Activated CD4-positive, alpha-beta T cell treated with anti-CD3 and anti-CD28 coated beads, Interleukin-2, amount 10 ng/mL, durations not matched to agents 7 days and 5 days (primary cell): ENCODE data around the gene CAPN13. TPM values are rescaled to one million over a fixed set of nuclear protein-coding genes. Genes with fewer than 3 reads are reported as not detected.

Source experiments
- CTCF ChIA-PET: fragments of 350-600 bp; sonication (Branson Sonifier 250); formaldehyde crosslinking; loops from one replicate; lab custom pipeline; 2021; ENCODE audit warnings: antibody characterized with exemption; lab: Charles Lee
- POLR2A ChIA-PET: fragments of 350-600 bp; sonication (Branson Sonifier 250); formaldehyde crosslinking; loops from one replicate; lab custom pipeline; 2021; ENCODE audit warnings: antibody characterized with exemption; lab: Charles Lee
- DNase-seq: peaks from one replicate; pipeline ENCODE4 v3.0.0-alpha.2; 2020
- H3K27ac Mint-ChIP-seq: one replicate; pipeline ENCODE4 v1.8.0; 2021; ENCODE audit warnings: mild to moderate bottlenecking, moderate library complexity, mixed read lengths
- H3K27me3 Mint-ChIP-seq: one replicate; pipeline ENCODE4 v1.8.0; 2021; ENCODE audit warnings: mixed read lengths
- H3K36me3 Mint-ChIP-seq: one replicate; pipeline ENCODE4 v1.8.0; 2021; ENCODE audit warnings: low read depth, mixed read lengths
- H3K4me1 Mint-ChIP-seq: one replicate; pipeline ENCODE4 v1.8.0; 2021; ENCODE audit warnings: mixed read lengths
- H3K4me3 Mint-ChIP-seq: one replicate; pipeline ENCODE4 v1.8.0; 2021; ENCODE audit warnings: mild to moderate bottlenecking, moderate library complexity, mixed read lengths
- H3K9me3 Mint-ChIP-seq: one replicate; pipeline ENCODE4 v1.8.0; 2021; ENCODE audit warnings: mixed read lengths
- total RNA-seq, 2 experiments: library from RNA; stranded (reverse); gene quantifications; one replicate each; pipeline ENCODE4 v1.2.3, GENCODE V29; 2021

Gene CAPN13
- total RNA-seq, 2 experiments from 2014 or later = not detected

DNA sequence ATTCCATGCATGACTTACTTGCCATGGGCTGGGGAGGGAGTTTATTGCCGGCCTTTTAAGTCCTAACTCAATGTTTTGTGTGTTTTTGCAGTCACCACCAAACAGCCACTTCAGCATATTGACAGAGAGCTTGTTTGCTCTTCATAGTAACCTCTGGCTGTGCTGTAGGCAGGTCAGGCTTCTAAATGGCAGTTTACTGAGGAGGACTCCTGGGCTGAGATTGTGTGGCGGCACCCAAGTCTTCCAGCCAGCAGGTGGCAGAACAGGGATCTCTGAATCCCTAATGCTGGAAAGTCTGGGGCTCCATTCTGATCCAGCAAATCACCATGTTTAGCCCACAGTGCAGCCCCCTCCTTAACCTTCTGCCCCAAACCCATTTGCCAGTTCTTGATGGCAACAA, 121.2 kb downstream of the CAPN13 start:
- no peaks in the 10 kb centered on the region for H3K27me3 Mint-ChIP-seq
- POLR2A ChIA-PET = no interaction called here
- H3K4me3 Mint-ChIP-seq = no peak overlapping the region
- H3K9me3 Mint-ChIP-seq = no peaks in the 10 kb centered on the region
- DNase-seq = no peak
- no peaks in the 10 kb centered on the region for H3K36me3 Mint-ChIP-seq
- H3K4me1 Mint-ChIP-seq = no peaks in the 10 kb centered on the region
- CTCF ChIA-PET = interaction anchor here (0.7 to 3.4 kb wide), 4 partner anchors 10 to 521 kb away, joined by 3 to 19 read pairs (median 6); no protein-coding TSS in a partner anchor
- H3K27ac Mint-ChIP-seq = no peak overlapping the region

DNA sequence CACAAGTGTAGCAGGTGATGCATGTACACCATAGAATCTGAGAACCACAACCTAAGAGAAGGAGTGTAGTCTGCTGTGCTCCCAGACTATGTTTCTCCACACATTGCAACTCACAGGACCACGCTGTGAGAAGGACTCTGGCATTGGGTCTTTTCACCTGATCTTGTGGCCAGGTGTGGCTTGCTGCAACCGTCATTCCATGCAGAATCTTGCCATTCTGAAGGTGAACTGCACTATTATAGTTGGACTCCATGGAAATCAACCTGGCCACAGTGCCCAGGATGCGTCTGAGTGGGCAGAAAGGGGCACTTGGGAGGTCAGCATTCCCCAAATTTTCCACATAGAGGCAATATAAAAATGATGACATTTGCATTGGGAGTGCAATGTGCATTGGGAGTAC, 122.2 kb downstream of the CAPN13 start:
- Mint-ChIP-seq H3K9me3 (no peaks in the 10 kb centered on the region), H3K4me1 (no peaks in the 10 kb centered on the region), H3K36me3 (no peaks in the 10 kb centered on the region), H3K4me3 (no peak overlapping the region), H3K27ac (no peak overlapping the region), H3K27me3 (no peaks in the 10 kb centered on the region)
- ChIA-PET CTCF (interaction anchor here (3.4 kb wide), 1 partner anchor 26 kb away, joined by 19 read pairs; no protein-coding TSS in a partner anchor), POLR2A (no interaction called here)
- no peak for DNase-seq

DNA sequence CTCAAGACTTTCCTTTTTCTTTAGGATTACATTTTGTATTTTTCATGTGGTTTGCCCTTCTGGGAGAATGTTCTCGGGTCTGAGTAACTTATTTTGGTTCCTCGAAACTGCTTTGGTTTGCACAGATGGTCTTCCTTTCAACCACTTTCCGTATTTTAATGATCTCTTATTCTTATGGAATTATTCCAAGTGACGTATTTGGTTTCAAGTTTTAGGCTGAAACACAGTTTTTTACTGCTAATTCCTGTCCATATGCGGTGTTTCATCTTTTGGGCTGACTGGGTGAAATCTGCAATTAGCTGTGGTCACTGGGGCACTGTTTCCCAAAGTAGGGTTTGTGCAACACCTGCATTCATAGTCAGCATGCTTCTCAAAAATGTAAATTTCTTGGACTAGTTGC, 122.7 kb downstream of the CAPN13 start:
- no peaks in the 10 kb centered on the region for H3K4me1 Mint-ChIP-seq
- ChIA-PET POLR2A (no interaction called here), CTCF (no interaction called here)
- H3K27me3 Mint-ChIP-seq = no peaks in the 10 kb centered on the region
- no peak overlapping the region for H3K4me3 Mint-ChIP-seq
- no peaks in the 10 kb centered on the region for H3K9me3 Mint-ChIP-seq
- no peak overlapping the region for H3K27ac Mint-ChIP-seq
- no peaks in the 10 kb centered on the region for H3K36me3 Mint-ChIP-seq
- DNase-seq = no peak

DNA sequence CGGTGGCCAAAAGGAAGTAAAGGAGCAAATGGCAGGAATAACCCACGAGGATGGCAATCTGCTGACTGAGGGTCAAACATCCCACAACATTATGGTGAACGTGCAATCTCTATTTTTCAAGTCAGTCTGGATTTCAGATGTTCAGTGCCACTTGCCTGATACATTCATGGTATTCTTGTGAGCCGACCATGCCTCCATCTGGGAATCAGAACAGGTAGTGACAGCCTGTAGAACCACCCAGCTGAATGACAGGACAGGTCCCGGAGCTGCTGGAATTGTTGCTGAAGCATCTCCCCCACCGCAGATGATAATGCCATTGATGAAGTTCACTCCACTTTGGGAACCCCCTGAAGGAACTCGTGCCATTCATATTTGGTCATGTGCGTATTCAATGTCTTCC, 123.2 kb downstream of the CAPN13 start:
- DNase-seq = no peak
- H3K27ac Mint-ChIP-seq = no peak overlapping the region
- no peaks in the 10 kb centered on the region for H3K9me3 Mint-ChIP-seq
- ChIA-PET CTCF (no interaction called here), POLR2A (no interaction called here)
- no peaks in the 10 kb centered on the region for H3K4me1 Mint-ChIP-seq
- no peaks in the 10 kb centered on the region for H3K27me3 Mint-ChIP-seq
- no peaks in the 10 kb centered on the region for H3K36me3 Mint-ChIP-seq
- H3K4me3 Mint-ChIP-seq = no peak overlapping the region

DNA sequence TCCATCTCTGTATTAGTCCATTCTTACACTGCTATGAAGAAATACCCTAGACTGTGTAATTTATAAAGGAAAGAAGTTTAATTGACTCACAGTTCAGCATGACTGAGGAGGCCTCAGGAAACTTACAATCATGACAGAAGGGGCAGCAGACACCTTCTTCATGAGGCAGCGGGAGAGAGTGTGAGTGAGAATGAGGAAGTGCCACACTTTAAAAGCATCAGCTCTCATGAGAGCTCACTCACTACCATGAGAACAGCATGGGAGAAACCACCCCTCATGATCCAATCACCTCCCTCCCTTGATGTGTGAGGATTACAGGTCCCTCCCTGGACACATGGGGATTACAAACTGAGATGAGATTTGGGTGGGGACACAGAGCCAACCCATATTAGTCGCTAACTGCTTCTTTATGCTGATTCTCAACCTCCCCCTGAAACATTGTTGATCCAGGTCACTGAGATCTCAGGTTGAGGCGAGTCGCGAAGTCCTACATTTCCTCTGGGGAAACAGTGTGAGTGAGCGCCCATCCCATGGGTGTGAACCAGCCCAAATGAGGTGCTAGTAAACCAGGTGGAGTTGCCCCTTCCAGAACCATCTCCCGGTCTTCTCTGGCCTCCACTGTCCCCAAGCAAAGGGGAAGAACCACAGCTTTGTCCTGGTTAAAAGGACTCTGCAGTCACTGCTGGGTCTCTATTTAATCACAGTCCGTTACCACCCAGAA, 123.8 kb downstream of the CAPN13 start:
- no peak for DNase-seq
- Mint-ChIP-seq H3K27me3 (no peaks in the 10 kb centered on the region), H3K36me3 (no peaks in the 10 kb centered on the region), H3K4me3 (no peak overlapping the region), H3K27ac (no peak overlapping the region), H3K9me3 (no peaks in the 10 kb centered on the region), H3K4me1 (no peaks in the 10 kb centered on the region)
- POLR2A ChIA-PET = no interaction called here
- CTCF ChIA-PET = no interaction called here

DNA sequence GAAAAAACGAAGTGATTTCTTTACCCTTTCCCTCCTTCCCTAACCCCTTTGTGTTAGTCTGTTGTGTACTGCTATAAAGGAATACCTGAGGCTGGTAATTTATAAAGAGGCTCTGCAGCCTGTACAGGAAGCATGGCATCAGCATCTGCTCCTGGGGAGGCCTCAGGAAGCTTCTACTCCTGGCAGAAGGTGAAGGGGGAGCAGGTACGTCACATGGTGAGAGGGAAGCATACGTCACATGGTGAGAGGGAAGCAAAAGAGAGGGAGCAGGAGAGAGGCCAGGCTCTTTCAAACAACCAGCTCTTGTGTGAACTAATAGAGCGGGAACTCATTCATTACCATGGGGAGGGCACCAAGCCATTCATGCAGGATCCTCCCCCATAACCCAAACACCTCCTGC, 126.2 kb downstream of the CAPN13 start:
- ChIA-PET CTCF (no interaction called here), POLR2A (no interaction called here)
- Mint-ChIP-seq H3K27me3 (peaks cover 3% of the 10 kb centered on the region), H3K36me3 (no peaks in the 10 kb centered on the region), H3K4me3 (no peak overlapping the region), H3K27ac (no peak overlapping the region), H3K4me1 (no peaks in the 10 kb centered on the region), H3K9me3 (no peaks in the 10 kb centered on the region)
- DNase-seq = no peak

DNA sequence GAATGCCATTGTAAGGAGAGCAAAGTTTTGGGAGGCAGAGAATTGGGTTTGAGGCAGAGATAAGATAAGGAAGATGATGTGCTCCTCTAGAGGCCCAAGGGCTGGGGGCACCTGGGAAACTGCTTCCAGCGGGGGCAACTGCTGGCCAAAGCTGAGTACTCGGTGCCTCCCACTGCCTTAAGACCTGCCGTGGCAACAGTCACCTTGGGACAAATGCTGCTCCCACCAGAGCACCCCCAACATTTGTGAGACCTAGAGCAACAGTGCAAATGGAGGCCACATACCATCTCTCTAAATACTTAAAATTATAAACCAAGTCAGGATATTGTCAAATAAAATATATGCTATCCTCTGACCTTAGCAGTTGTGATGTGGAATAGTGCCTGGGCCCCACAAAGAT, 127.1 kb downstream of the CAPN13 start:
- Mint-ChIP-seq H3K4me3 (no peak overlapping the region), H3K9me3 (no peaks in the 10 kb centered on the region), H3K4me1 (no peaks in the 10 kb centered on the region), H3K36me3 (no peaks in the 10 kb centered on the region), H3K27me3 (peaks cover 3% of the 10 kb centered on the region), H3K27ac (no peak overlapping the region)
- DNase-seq = no peak
- ChIA-PET POLR2A (no interaction called here), CTCF (no interaction called here)

DNA sequence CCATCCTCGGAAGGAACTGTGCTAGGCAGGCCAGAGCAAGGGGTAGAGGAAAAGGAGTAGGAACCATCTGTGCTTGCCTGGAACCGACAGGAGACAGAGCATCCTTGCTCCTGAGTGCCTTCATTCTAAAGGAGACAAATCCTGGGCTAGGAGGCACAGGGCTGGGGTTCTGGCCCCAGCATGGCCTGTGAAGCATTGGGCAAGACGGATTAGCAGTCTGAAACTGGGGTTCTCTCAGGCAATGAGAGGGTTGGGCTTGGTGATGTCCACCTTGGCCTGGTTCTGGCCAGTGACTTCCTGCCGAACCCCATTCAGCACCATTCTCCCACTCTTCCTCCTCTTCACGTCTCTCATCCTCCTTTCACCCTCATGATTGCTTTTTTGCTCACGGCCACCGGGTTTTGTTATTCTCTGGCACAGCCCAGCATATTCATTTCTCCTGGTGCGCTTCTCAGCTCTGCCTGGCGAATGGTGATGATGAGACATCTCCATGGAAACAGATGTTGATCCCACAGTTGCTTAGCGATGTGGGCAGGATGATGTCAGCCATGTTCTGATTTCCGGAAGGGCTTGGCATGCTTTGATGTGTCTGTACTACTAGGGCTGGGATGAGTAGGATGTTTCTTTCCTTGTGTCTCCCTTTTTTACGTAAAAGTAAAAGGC, 127.7 kb downstream of the CAPN13 start:
- H3K27me3 Mint-ChIP-seq = peaks cover 3% of the 10 kb centered on the region
- no peaks in the 10 kb centered on the region for H3K36me3 Mint-ChIP-seq
- POLR2A ChIA-PET = no interaction called here
- DNase-seq = no peak
- H3K4me3 Mint-ChIP-seq = no peak overlapping the region
- H3K4me1 Mint-ChIP-seq = no peaks in the 10 kb centered on the region
- H3K9me3 Mint-ChIP-seq = no peaks in the 10 kb centered on the region
- H3K27ac Mint-ChIP-seq = no peak overlapping the region
- CTCF ChIA-PET = no interaction called here

DNA sequence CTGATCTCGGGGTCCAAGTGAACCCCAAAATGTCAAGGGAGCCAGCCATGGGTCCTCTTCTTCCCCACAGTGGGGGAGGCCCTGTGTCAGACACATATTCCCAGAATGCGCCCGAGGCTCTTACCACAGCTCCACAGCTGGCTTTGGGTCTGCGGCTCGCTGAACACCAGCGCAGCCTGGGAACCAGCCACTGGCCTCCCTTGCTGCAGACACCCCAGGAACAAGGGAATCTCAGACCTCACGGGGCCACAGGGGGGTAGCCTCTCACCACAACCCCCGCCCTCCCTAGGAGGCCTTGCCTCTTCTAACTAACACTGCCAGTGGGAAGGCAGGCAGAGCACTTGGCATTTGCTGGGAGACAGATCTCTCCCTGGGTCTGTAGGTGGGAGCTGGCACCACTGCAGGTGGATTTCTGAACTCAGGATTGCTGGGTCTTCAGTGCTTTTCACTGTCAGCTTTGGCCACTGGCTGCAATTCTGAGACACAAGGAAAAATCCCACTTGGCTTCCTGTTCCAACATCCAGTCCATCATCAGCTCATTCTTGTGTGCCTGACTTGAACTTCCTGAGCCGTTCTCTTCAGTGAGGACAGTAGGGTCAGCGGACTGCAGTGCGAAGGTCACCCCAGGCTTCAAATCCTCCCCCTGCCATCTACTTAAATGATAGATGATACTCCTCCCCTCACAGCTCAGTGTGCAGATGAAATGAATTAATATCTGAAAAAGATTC, 128.7 kb downstream of the CAPN13 start:
- H3K4me3 Mint-ChIP-seq = no peak overlapping the region
- no peaks in the 10 kb centered on the region for H3K36me3 Mint-ChIP-seq
- H3K27me3 Mint-ChIP-seq = peaks cover 7% of the 10 kb centered on the region
- H3K9me3 Mint-ChIP-seq = no peaks in the 10 kb centered on the region
- POLR2A ChIA-PET = no interaction called here
- H3K27ac Mint-ChIP-seq = no peak overlapping the region
- DNase-seq = no peak
- H3K4me1 Mint-ChIP-seq = no peaks in the 10 kb centered on the region
- CTCF ChIA-PET = no interaction called here

DNA sequence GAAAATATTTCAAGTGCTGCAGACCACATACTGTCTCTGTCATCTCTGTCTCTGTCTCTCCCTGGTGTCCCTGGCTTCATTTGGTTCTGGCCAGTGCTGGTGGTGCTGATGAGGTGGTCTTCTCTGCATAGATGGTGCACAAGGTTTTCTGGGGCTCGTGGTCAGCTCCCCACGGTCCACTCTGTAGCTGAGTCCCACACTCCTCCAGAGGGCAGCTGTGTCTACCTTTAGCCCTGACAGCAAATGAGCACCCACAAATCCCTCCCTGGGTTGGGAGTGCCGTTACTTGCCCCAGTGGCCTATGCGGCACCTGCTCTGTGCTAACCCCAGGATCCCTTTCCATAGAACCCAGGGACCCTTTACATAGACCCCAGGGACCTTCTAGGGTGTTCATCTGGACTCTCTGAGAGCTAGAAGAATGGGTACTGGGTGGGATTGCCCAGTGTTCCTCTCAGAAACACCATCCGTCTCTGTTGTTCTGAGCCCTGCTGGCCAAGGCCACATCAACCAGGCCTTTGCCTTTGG, 129.3 kb downstream of the CAPN13 start:
- H3K9me3 Mint-ChIP-seq = no peaks in the 10 kb centered on the region
- no peaks in the 10 kb centered on the region for H3K36me3 Mint-ChIP-seq
- H3K27me3 Mint-ChIP-seq = peaks cover 10% of the 10 kb centered on the region
- ChIA-PET CTCF (no interaction called here), POLR2A (no interaction called here)
- H3K4me3 Mint-ChIP-seq = no peak overlapping the region
- H3K27ac Mint-ChIP-seq = no peak overlapping the region
- DNase-seq = no peak
- no peaks in the 10 kb centered on the region for H3K4me1 Mint-ChIP-seq

DNA sequence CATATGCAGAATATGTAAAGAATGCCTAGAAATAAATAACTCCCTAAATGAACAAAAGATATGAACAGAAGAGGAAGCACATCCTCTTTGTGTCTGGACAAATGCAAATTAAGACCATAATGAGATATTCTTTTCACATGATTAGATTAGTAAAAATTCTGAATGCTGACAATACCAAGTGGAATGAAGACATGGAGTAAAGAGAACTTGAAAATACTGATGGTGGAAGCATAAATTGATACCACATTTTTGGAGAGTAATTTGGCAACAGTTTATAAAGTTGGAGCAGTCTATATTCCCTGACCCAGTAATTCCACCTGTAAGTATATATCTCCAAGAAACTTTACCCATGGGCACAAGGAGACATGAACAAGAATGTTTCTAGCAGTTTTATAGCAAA, 130.0 kb downstream of the CAPN13 start:
- H3K9me3 Mint-ChIP-seq = peaks cover 2% of the 10 kb centered on the region
- H3K36me3 Mint-ChIP-seq = no peaks in the 10 kb centered on the region
- POLR2A ChIA-PET = no interaction called here
- DNase-seq = no peak
- H3K4me3 Mint-ChIP-seq = no peak overlapping the region
- H3K27me3 Mint-ChIP-seq = peaks cover 15% of the 10 kb centered on the region
- no peaks in the 10 kb centered on the region for H3K4me1 Mint-ChIP-seq
- no peak overlapping the region for H3K27ac Mint-ChIP-seq
- CTCF ChIA-PET = no interaction called here

DNA sequence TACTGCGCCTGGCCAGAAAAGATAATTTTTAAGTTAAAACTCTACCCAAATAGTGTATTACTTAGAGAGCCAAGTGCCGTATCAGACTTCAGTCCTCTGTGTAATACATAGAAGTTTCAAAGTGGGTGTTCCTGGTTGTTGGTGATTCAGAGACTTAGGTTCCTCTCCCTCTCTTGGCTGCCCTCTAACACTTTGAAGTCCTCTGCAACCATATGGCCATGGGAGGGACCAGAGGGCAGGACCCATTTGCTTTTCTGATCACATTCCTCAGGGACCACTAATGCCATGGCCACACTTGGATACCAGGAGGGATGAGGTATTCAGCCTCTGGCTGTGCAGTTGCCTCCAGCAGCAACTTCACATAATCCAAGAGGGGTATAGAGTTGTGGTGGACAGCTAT, 131.5 kb downstream of the CAPN13 start:
- H3K36me3 Mint-ChIP-seq = no peaks in the 10 kb centered on the region
- no peak for DNase-seq
- H3K4me1 Mint-ChIP-seq = no peaks in the 10 kb centered on the region
- no peak overlapping the region for H3K4me3 Mint-ChIP-seq
- peaks cover 16% of the 10 kb centered on the region for H3K27me3 Mint-ChIP-seq
- CTCF ChIA-PET = interaction anchor here (1.2 kb wide), 1 partner anchor 13 kb away, joined by 3 read pairs; no protein-coding TSS in a partner anchor
- POLR2A ChIA-PET = no interaction called here
- H3K27ac Mint-ChIP-seq = no peak overlapping the region
- peaks cover 2% of the 10 kb centered on the region for H3K9me3 Mint-ChIP-seq

DNA sequence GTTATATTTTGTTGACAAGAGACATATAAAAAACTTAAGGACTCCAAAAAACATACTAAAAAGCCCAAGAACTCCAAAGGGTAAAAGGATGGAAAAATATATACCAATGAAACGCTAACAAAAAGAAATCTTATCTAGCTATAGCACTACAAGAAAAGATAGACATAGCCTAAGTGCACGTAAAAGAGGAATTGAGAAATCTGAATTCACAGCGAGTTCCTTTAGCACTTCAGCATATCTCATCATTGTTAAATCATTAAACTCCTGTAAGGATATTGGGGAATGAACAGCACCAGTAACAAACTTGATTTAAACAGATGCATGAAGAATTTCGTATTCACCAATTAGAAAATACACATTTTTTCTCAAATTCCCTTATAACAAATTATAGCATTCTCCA, 134.1 kb downstream of the CAPN13 start:
- H3K4me3 Mint-ChIP-seq = no peak overlapping the region
- CTCF ChIA-PET = no interaction called here
- no peaks in the 10 kb centered on the region for H3K36me3 Mint-ChIP-seq
- H3K4me1 Mint-ChIP-seq = no peaks in the 10 kb centered on the region
- no peak overlapping the region for H3K27ac Mint-ChIP-seq
- DNase-seq = no peak
- H3K27me3 Mint-ChIP-seq = peaks cover 16% of the 10 kb centered on the region
- peaks cover 11% of the 10 kb centered on the region for H3K9me3 Mint-ChIP-seq
- POLR2A ChIA-PET = no interaction called here
